ENCODE measurements around the gene SETD1A. TPM values are rescaled to one million over a fixed set of nuclear protein-coding genes. Genes with fewer than 3 reads are reported as not detected.

Gene SETD1A
- total and polyA plus RNA-seq, 9 of the 15 experiments (the other 6 are each of a cell fraction or from before 2014, with no cell fraction given) = 0.08 to 36.0 (median 4.2) TPM

DNA sequence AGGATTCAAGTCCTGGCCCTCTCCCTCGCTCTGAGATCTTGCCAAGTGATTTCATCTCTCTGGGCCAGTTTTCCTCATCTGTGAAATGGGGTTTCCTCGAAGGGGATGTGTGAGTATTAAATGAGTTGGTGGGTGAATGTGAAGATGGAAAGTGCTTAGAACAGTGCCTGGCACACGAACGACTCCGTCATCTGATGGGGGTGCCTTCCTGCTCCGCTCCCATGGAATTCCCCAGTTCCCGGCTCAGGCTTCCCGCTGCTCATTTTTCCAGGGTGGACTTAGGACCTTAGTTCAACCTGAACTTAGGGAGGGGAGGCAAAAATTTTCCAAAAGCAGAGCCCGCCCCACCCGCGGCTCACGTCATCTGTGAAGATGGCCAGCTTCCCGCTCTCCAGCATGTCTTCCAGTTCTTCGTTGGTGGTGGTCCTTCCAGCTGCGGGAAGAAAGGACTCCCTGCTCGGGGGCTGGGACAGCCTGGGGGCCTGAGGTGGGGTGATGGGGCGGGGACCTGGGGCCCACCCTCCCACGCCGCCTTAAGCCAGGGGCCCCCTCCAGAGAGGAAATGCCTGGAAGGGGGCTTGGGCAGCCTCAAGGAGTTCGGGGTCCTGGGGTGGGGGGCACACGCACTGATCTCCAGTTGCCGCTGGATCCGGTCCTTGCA lies 38.9 kb downstream of the SETD1A start:
- ChIA-PET POLR2A (interaction anchor here (0.5 to 1.6 kb wide), 7 partner anchors 25 to 943 kb away, joined by 3 to 7 read pairs (median 3); partner anchors contain the start of genes ZNF646 and ZNF668), CTCF (ENCODE audit: low intra/inter-chr PET ratio) (interaction anchor here (0.6 kb wide), 1 partner anchor 169 kb away, joined by 3 read pairs; no protein-coding TSS in a partner anchor)
- in situ Hi-C loops (cut with MboI) (loop anchor here (10.0 to 25.0 kb wide), 2 partner anchors 318 to 441 kb away; partner anchors contain the start of genes COX6A2 and ZNF843), intact Hi-C loops (cut with micrococcal nuclease) (no loop called here)
- H2AFZ ChIP-seq (ENCODE audit: low read depth, low read length) = peak overlapping the region; percentile 97
- H3K9me1 ChIP-seq (ENCODE audit: control insufficient read depth, insufficient read depth, low read length) = no peaks in the 10 kb centered on the region
- no peaks in the 10 kb centered on the region for H4K20me1 ChIP-seq (replicated peaks; ENCODE audit: control insufficient read depth, insufficient read depth, low read length)
- no peaks in the 10 kb centered on the region for H3K36me3 ChIP-seq (ENCODE audit: control insufficient read depth, insufficient read depth, low read length)
- FAIRE-seq (no peak), DNase-seq (ENCODE audit: extremely low read depth in 1 of 4, low spot score in 3 of 4) (peak in 3 of 4 experiments; percentile 34 to 74 (median 70)), ATAC-seq (peak; percentile 7)
- peak overlapping the region; percentile 91 for H3K27ac ChIP-seq (ENCODE audit: extremely low read depth, low read depth, low read length)
- peaks cover 43 to 44% of the 10 kb centered on the region in 2 experiments for H3K4me1 ChIP-seq (replicated peaks in 1 of 2; ENCODE audit: control insufficient read depth in 2 of 2, insufficient read depth in 2 of 2, low read length in 2 of 2)
- no peaks in the 10 kb centered on the region for H3K9me3 ChIP-seq (replicated peaks; ENCODE audit: control insufficient read depth, insufficient read depth, low read depth, low read length)
- peak overlapping the region; percentile 81 to 91 for H3K9ac ChIP-seq (ENCODE audit: insufficient read depth in 1 of 2, low read depth in 2 of 2, low read length in 2 of 2)
- H3K4me3 ChIP-seq = peak overlapping the region; percentile 69
- H3K79me2 ChIP-seq (ENCODE audit: control insufficient read depth, insufficient read depth, low read length) = peaks cover 3% of the 10 kb centered on the region; the same call in 2 of the 3 replicates
- H3K4me2 ChIP-seq (ENCODE audit: insufficient read depth, low read length) = peak overlapping the region; percentile 99
- TSS peak; percentile 87 for BruUV-seq (replicated peaks)
- WGBS (ENCODE audit: insufficient coverage, low coverage, missing lambda C conversion rate) = 21% methylated on average over 15 of the region's 23 CpGs
- no peaks in the 10 kb centered on the region for H3K27me3 ChIP-seq (ENCODE audit: control insufficient read depth in 2 of 2, insufficient read depth in 2 of 2, low read length in 2 of 2)
- TF ChIP-seq SETDB1 (IDR thresholded peaks at IDR 0.05; ENCODE audit: low read length) (no peak), ZNF3 (CRISPR knock-in tag; IDR thresholded peaks at IDR 0.05) (peak; percentile 33; the same call in 1 of the 2 replicates), RB1 (IDR thresholded peaks at IDR 0.05; ENCODE audit: low read depth) (no peak), ZNF778 (CRISPR knock-in tag; IDR thresholded peaks at IDR 0.05) (no peak), TAF1 (IDR thresholded peaks at IDR 0.05; ENCODE audit: control insufficient read depth, extremely low read depth, insufficient read depth, low read length, severe bottlenecking) (peak; percentile 10), HDAC6 (IDR thresholded peaks at IDR 0.05; ENCODE audit: low read depth, low read length) (no peak), BRCA1 (IDR thresholded peaks at IDR 0.05) (no peak), BRCA1 (CRISPR knock-in tag; IDR thresholded peaks at IDR 0.05) (no peak)
- TF ChIP-seq, protein P1, sequence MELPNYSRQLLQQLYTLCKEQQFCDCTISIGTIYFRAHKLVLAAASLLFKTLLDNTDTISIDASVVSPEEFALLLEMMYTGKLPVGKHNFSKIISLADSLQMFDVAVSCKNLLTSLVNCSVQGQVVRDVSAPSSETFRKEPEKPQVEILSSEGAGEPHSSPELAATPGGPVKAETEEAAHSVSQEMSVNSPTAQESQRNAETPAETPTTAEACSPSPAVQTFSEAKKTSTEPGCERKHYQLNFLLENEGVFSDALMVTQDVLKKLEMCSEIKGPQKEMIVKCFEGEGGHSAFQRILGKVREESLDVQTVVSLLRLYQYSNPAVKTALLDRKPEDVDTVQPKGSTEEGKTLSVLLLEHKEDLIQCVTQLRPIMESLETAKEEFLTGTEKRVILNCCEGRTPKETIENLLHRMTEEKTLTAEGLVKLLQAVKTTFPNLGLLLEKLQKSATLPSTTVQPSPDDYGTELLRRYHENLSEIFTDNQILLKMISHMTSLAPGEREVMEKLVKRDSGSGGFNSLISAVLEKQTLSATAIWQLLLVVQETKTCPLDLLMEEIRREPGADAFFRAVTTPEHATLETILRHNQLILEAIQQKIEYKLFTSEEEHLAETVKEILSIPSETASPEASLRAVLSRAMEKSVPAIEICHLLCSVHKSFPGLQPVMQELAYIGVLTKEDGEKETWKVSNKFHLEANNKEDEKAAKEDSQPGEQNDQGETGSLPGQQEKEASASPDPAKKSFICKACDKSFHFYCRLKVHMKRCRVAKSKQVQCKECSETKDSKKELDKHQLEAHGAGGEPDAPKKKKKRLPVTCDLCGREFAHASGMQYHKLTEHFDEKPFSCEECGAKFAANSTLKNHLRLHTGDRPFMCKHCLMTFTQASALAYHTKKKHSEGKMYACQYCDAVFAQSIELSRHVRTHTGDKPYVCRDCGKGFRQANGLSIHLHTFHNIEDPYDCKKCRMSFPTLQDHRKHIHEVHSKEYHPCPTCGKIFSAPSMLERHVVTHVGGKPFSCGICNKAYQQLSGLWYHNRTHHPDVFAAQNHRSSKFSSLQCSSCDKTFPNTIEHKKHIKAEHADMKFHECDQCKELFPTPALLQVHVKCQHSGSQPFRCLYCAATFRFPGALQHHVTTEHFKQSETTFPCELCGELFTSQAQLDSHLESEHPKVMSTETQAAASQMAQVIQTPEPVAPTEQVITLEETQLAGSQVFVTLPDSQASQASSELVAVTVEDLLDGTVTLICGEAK (IDR thresholded peaks at IDR 0.05) = no peak
- TF ChIP-seq, protein P1 (CRISPR knock-in tag; IDR thresholded peaks at IDR 0.05) = no peak
- TF ChIP-seq, protein P2, sequence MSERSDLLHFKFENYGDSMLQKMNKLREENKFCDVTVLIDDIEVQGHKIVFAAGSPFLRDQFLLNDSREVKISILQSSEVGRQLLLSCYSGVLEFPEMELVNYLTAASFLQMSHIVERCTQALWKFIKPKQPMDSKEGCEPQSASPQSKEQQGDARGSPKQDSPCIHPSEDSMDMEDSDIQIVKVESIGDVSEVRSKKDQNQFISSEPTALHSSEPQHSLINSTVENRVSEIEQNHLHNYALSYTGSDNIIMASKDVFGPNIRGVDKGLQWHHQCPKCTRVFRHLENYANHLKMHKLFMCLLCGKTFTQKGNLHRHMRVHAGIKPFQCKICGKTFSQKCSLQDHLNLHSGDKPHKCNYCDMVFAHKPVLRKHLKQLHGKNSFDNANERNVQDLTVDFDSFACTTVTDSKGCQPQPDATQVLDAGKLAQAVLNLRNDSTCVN (CRISPR knock-in tag; IDR thresholded peaks at IDR 0.05) = no peak
